HG03097 (cell line): ENCODE results near the gene SHISA9.
"Not testable (repeated sequence)": the region's sequence is repeated elsewhere in the genome, so short reads cannot be mapped to it uniquely, and the experiment has no call there.

Experiments
- ATAC-seq: cut with Tn5 transposase; IDR thresholded peaks from one replicate; pipeline ENCODE4 v1.9.1; 2021; ENCODE audit not compliant: unreplicated experiment, low FRiP score

The SHISA9 gene

GRCh38 chr16:12901597-12902461 is at the start of gene SHISA9:
Gene SHISA9 (plus strand): TSS chr16:12901598.
- no peak for ATAC-seq

GRCh38 chr16:12853972-12854371 is 47.4 kb upstream of the SHISA9 start:
- ATAC-seq, result no peak

- not testable (repeated sequence) for ATAC-seq
Measured at GRCh38 chr16:12857435-12857834, 44.0 kb upstream of the SHISA9 start.

GRCh38 chr16:12862327-12862726 is 39.1 kb upstream of the SHISA9 start:
- ATAC-seq, result no peak

- no peak for ATAC-seq
Measured at GRCh38 chr16:12862941-12863340, 38.5 kb upstream of the SHISA9 start.

GRCh38 chr16:12866981-12867551 is 34.3 kb upstream of the SHISA9 start:
- no peak for ATAC-seq

- ATAC-seq, result no peak
Measured at GRCh38 chr16:12868169-12868568, 33.2 kb upstream of the SHISA9 start.

GRCh38 chr16:12868788-12869187 is 32.6 kb upstream of the SHISA9 start:
- no peak for ATAC-seq

GRCh38 chr16:12869698-12870427 is 31.5 kb upstream of the SHISA9 start:
- ATAC-seq, result no peak

- no peak for ATAC-seq
Measured at GRCh38 chr16:12871784-12872183, 29.6 kb upstream of the SHISA9 start.

- no peak for ATAC-seq
Measured at GRCh38 chr16:12874186-12874585, 27.2 kb upstream of the SHISA9 start.

- ATAC-seq, result no peak
Measured at GRCh38 chr16:12876778-12877177, 24.6 kb upstream of the SHISA9 start.

- no peak for ATAC-seq
Measured at GRCh38 chr16:12878973-12879372, 22.4 kb upstream of the SHISA9 start.

GRCh38 chr16:12879812-12880211 is 21.6 kb upstream of the SHISA9 start:
- ATAC-seq, result no peak

- no peak for ATAC-seq
Measured at GRCh38 chr16:12881182-12881581, 20.2 kb upstream of the SHISA9 start.

- ATAC-seq, result no peak
Measured at GRCh38 chr16:12881740-12882139, 19.7 kb upstream of the SHISA9 start.

- ATAC-seq, result no peak
Measured at GRCh38 chr16:12885742-12886141, 15.7 kb upstream of the SHISA9 start.

GRCh38 chr16:12891836-12892235 is 9.6 kb upstream of the SHISA9 start:
- no peak for ATAC-seq

GRCh38 chr16:12893050-12893750 is 8.2 kb upstream of the SHISA9 start:
- no peak for ATAC-seq

- ATAC-seq, result no peak
Measured at GRCh38 chr16:12896562-12896961, 4.8 kb upstream of the SHISA9 start.

GRCh38 chr16:12898551-12898950 is 2.8 kb upstream of the SHISA9 start:
- ATAC-seq, result no peak
